Activated CD4-positive, alpha-beta T cell treated with anti-CD3 and anti-CD28 coated beads, Interleukin-2, amount 50 U/mL, for 24 hours (primary cell): ENCODE data around the gene SOCS7.
A peak's percentile ranks its signal among the peaks of the same experiment; 100 is the strongest.

Source experiments
- DNase-seq, 2 donors: peaks; one replicate each; pipeline ENCODE4 v3.0.0-alpha.2; 2020; ENCODE audit warnings: low read depth in 1 of 2, low spot score in 1 of 2

Gene SOCS7

DNA sequence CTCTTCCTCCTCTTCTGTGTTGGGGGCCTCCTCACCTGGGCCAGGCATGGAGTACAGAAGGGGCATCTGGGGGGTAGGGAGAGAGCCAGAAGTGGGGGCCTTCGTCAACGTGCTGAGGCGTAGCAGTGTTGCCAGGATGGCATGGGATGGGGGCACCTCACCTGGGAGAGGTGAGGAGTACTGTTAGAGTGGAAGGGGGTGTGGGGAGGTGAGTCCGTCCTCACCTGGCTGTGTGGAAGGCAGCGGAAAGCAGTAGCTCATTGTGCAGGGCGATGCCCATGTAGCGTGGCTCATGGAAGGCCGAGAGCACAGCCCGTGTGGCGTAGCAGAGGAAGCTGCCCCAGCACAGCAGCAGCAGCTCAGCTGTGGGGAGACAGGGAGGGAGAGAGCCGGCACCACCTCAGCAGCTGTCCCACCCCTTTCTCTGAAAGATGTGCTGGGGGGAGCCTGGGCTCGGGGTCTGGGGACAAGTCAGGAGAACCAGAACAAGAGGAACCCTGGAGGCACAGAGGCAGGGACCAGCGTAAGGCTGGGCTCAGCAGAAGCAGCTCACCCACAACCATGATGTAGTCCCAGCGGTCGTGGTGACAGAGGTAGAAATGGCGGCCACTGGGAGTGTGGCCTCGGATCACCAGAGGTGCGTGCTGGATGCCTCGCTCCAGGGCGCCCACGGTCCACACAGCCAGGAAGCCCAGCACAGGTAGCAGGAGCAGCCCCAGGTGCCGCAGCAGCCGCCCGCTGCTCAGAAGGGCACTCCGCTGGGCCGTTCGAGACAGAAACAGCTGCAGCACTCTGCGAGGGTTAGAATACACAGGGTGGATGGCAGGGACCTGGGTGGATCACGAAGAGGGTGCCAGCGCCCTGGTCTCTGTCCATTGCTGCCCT, 16.9 kb upstream of the SOCS7 start:
- no peak for DNase-seq

DNA sequence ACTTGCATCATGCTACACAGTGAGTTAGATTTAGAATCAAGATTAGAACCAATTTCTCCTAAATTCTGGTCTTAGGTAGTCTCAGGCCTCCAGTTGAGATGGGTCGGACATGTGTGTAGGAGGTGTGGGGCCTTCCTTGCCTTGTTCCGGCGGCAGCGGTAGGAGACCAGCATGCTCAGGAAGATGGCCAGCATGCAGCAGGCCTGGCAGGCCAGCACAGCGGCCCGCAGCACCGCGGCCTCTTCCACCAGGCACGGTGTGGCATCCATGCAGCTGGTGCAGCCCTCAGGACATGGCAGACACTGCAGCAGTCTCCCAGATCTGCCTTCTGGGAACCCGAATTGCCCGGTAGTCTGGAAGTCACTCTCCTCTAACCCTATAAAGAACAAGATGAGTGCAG, 14.8 kb upstream of the SOCS7 start:
- no peak for DNase-seq

DNA sequence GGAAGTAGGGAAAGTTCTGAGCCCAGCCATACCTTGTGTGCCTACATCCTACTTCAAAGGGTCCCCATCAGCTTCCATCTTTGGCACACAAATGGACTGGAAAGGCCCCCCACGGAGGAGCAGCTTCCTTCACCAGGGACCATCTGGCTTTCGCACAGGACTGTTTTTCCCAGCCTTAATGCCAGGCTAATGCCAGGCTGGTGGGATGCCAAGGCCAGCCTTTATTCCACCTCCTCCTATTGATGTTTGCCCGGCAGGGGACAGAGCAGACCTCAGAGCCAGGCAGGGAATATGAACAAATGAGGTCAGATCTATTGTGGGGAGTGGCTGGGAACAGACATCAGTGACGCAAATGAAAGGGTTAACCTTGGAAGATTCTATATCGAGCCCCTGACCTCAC, 13.6 kb upstream of the SOCS7 start:
- DNase-seq: no peak

DNA sequence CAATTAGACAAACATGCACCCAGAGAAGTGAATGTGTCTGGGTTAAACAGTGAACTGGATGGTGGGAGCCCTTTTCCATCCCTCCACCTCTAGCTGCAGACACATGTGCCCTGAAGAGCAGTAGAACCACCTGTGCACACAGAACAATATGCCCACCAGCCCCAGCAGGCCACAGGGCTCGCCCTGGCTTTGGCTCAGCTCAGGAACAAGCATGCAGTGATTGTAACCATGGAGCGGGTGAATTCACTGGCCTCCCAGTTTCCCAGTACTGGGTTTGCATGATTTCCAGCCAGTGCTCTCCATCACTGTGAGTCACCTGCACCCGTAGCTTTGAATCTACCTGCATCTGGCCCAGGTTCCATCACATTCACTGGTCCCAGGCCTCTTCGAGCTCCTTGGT, 13.1 kb upstream of the SOCS7 start:
- DNase-seq: no peak

DNA sequence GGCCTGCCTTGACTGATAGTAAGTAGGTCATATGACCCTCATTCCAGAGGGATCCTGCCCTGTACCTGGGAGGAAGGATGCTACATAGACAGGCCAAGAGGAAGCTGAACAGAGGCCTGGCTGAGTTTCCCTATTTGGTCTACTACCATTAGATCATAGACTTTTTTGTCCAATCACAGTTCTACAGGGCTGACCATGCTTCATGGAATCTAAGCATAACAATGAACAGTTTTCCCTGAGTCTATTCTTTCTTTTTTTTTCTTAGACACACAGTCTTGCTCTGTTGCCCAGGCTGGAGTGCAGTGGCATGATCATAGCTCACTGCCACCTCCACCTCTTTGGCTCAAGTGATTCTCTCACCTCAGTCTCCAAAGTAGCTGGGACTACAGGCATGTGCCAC, 11.8 kb upstream of the SOCS7 start:
- DNase-seq: no peak

DNA sequence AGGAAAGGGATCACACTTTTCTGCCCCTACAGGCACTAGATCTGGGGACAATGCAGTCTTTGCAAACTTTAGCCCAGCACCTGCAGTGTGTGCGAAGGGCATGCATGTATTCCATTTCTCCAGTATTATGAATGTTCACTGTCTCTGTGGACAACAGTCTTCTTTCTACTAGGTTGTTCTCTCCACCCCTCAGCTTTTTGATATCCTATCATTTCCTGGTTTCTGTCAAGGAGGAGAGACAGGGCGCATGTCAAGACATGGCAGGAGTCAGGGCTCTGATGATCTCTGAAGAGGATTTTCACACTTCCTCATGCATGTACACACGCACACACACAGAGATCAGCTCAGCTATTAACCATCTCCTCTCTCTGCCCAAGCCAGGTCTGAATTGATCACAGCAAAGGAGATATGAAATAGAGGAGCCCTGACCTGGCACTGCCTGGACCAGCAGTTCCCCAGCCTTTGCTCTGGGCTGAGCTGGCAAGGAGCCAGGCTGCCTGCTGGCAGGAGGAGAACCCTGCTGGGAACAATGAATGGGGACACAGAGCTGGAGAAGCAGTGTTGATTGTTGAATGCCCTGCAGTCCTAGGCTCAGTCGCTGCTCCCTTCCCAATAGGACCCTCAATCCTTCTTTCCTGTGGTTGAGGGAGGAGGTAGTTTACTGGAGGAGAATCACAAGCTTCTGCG, 10.5 kb upstream of the SOCS7 start:
- no peak for DNase-seq

DNA sequence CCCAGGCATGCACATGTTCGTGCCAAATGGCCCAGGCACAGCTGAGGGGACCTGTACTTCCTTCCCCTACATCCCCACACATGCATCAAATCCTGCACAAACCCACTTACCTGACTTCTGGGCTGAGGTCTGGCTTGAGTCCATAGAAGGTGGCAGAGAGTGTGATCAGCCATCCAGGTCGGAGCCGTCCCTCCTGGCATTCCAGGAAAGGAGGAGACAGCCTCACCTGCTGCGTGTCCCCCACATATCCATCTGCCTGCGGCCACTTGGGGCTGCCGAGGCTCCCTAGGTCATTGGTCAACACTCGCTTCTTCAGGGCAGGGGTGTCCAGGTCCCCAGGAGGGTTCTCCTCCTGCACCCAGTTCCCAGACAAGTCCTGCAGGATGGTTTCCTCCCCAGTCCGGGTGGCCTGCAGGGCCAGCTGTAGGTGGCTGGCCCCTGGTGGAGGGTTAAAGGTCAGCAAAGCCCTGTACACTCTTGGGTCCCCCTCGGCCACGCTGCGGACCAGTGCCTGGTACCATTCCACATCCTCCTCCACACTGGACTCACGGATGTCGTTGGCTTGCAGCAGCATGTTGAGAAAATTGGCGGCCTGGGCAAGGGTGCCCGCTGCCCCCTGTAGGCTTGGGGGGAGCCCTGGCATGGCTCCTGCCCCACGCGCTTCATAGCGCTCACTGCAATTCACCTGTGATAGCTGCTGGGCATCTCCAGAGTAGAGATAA, 8.6 kb upstream of the SOCS7 start:
- no peak for DNase-seq

DNA sequence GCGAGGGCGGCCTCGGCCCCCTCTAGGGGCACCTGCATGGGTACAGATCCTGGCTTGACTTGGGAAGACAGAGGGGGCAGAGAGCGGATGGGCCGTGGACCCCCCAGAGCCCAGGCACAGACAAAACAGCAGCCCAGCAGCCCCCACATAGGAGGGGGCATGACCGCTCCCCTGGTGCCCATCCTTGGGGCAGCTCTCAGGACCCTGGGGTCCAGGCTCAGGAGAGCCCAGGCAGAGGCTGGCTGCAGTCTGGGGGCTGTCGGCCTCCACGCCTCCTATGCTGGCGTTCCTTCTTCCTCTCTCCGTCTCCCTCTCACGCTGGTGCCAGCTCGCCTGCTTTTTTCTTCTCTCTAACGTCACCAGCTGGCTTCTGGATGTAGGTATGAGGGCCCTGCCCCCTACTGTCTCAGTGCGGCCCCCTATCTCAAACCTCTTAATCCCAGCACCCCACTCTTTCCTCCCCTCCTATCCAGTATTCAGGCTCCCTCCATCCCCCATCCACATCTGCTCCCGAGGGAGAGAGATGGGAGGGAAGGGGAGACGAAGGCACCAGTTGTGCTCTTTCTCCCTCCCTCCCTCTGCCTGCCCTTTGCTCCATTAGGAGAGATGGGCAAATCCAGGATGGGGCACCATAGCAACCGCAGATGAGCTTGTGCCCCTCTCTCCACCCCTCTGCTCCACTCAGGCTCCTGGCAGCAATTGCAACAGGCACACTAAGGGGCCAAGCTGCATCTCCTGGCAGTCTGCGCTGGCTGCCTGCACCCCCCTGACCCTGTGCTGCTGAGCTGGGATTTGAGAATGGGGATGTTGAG, 7.8 kb upstream of the SOCS7 start, which contains the start of gene GPR179:
Gene GPR179 (minus strand): TSS at position 349 of the 812 bp plus-strand sequence. CDS start 167 bp downstream, at position 182.
- no peak for DNase-seq

DNA sequence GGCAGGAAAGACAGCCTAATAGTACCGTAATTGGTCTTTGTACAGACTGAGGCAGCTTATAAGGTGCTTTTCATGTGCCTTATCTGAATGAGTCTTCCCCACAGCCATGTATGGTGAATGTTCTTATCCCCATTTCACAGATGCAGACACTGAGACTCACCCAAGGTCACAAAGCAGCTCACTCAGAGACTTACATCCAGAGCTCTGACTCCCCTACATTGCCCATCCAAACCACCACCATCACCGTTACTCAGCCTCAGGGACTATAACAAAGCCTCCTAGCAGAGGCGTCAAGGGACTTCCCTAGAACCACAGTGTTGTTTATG, 7.3 kb upstream of the SOCS7 start:
- no peak for DNase-seq

DNA sequence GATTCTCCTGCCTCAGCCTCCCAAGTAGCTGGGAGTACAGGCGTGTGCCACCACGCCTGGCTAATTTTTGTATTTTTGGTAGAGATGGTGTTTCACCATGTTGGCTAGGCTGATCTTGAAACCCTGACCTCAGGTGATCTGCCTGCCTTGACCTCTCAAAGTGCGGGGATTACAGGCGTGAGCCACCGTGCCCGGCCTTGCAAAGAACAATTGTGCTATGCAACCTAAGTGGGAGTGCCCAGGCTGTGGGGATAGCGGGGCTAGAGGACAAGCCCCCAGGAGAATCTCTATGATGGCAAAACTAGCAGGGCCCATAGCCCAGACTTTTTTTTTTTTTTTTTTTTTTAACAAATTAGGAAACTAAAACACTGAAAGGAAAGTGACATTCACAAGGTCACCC, 5.9 kb upstream of the SOCS7 start:
- DNase-seq: no peak

DNA sequence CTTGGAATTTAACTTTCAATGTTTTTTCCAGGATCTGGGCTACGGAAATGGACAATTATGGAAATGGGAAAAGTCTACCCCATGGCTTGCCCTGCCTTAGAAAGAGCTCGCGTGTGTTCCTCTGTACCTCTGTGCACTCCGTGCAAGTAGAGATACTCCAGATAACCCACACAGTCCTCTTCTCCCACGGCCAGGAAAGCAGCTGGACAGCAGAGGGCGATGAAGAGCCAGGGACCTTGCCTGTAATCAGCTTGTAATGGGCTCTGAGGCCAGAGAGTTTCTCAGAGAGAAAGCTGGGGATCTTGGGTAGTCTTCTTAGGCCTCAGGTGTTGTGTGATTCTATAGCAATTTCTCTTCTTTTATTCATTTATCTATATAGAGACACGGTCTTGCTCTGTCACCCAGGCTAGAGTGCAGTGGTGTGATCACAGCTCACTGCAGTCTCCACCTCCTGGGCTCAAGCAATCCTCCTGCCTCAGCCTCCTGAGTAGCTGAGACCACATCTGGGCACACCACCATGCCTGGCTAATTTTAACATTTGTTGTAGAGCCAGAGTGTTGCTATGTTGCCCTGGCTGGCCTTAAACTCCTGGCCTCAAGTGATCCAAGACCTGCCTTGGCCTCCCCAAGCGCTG, 2.4 kb upstream of the SOCS7 start:
- DNase-seq: peak; percentile 68 to 80

DNA sequence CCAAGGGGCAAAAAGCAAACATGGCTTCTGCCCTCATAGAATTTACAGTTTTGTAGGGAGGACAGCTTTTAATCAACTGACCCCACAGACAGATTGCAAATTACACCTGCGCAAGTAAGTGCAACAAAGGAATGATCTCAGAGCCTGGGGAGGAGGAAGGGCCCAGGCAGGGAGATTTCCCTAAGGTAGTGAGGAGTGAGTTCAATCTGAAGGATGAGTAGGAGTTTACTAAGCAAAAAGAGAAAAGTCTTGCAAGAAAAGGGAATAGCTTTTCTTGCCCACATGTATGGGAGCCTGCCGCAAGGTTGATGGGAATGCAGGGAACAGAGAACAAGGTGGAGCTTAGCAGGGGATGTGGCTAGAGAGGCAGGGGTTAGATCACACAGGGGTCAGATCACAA, 1.6 kb upstream of the SOCS7 start:
- no peak for DNase-seq

DNA sequence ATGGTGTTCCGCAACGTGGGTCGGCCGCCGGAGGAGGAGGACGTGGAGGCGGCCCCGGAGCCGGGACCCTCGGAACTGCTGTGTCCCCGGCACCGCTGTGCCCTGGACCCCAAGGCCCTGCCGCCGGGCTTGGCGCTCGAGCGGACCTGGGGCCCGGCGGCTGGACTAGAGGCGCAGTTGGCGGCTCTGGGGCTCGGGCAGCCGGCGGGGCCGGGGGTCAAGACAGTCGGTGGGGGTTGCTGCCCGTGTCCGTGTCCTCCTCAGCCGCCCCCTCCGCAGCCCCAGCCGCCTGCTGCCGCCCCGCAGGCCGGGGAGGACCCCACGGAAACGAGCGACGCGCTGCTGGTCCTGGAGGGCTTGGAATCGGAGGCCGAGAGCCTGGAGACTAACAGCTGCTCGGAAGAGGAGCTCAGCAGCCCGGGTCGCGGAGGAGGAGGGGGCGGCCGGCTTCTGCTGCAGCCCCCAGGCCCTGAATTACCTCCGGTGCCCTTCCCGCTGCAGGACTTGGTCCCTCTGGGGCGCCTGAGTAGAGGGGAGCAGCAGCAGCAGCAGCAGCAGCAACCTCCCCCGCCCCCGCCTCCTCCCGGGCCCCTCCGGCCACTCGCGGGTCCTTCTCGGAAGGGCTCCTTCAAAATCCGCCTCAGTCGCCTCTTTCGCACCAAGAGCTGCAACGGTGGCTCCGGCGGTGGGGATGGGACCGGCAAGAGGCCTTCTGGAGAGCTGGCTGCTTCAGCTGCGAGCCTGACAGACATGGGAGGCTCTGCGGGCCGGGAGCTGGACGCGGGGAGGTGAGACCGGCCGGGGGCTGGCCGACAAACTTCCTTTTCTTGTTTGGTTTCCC, 821 bp downstream of the SOCS7 start:
- no peak for DNase-seq

DNA sequence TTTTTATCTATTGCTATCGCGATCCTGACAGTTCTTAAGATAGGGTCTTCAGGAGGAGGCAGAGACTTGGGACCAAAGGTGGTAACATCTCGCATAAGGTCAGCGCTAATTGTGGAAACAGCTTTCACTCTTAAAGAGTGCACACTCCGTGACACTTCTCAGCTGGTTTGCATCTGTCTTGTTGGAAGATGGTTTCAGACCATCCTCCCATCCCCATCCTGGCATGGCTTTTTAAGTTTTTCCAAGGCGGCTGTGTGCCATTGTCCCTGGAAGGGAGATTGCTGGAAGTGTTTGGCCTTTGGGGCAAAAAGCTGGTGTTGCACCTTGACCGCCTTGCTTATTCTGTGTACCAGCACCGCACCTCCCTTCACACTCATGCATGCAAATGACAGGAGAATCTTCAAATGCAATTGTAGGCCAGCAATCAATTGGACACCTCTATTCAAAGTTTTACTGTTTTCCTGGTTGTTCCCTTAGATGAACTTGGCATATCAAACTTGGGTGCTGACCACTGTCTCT, 1.5 kb downstream of the SOCS7 start:
- DNase-seq: no peak

DNA sequence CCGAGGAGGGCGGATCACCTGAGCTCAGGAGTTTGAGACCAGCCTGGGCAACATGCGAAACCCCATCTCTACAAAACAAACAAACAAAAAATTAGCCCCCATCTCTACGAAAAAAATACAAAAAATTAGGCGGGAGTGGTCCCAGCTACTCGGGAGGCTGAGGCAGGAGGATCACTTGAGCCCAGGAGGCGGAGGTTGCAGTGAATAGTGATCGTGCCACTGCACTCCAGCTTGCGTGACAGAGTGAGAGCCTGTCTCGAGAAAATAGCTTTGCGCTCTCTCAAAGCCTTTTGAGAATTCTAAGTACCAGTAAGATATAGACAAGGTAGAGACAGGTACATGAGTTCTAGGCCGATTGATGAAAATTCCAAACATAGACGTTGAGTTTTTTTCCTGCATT, 2.0 kb downstream of the SOCS7 start:
- no peak for DNase-seq

DNA sequence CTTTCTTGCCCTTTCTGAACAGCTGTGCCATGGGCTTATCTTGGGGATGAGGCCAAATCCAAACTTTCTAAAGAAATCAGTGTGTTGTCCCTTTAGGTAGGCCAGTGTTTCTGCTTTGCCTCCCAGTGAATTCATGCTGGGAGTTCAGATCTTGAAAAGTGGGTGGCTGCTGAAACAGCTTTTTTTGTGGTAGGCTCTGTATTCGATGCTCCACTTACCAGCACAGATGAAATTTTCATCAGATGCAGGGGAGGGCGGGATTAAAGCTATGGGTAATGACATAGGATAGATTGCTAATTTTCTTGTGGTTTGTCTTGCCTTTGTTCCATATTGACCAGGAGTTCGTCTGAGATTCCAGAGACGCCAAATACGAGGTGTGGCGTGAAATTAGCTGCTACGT, 2.8 kb downstream of the SOCS7 start:
- no peak for DNase-seq

DNA sequence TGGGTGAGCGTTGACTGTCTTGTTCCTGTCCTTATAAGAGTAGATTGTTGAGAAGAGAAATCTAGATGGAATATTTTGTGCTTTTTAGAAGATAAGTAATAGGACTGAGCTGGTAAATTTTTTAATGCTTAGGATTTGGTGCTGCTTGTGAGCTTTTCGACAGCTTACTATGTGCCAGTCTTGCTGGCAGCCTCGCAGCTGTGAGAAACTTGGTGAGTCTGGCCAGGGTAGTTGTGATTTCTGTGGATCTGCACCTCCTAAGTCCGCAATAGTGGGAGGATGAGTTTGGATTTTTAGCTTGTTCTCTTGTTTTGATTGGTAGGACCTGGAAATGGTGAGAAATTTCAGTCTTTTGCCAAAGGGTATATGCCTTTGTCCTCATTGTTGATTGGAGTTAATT, 3.6 kb downstream of the SOCS7 start:
- no peak for DNase-seq

DNA sequence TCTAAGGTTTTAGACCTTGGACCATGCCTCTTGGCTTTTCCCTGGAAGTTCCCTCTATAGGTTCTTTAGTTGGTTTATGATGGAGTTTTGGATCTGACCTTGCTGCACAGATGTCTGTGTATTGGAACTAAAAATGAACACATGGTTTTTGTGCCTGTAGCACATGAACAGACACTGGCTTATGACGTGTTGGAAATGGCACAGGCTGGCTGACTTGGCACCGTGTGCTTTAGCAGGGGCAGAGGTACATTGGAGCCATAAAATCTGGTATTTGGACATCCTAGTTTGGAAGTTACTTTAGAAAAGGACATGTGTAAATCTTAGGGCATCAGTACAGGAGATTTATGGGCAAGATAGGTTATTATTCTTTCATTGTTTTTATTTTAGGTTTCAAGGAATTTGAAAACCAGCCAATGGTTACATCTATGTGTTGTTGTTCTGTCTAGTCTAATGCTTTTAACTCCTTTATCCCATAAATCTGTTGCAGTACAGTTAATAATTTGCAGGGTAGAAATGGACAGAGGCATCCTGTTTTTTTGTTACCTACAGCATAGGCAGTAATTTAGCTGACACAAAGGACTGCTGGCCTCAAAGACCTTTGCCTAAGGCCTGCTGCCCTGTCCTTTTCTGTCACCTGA, 6.0 kb downstream of the SOCS7 start:
- DNase-seq: no peak
